ENCODE results near the gene TBX1.

Gene TBX1

DNA sequence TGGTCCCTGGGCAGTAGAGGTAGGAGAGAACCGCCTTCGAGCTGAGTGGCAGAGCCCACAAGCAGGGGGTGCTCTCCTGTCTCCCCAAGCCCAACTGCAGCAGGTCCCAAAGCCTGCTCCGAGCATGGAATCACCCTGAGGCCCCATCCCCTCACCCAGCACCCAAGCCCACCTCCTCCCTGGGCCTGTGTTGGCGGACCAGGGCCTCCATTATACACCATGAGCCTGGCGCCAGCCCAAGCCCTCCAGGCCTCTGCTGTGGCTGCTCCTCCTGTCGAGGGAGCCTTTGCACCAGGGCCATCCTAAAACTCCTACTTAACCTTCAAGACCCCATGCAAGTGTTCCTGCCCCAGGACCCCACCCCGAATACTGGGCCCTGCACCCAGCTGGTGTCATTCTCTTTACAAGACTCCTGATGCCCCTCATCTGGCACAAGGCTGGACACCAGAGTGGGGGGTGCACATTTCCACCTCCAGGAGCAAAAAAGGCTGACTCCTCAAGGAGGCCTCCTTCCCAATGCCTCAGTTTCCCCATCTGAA, 20.6 kb upstream of the TBX1 start:
- no peak for DNase-seq

DNA sequence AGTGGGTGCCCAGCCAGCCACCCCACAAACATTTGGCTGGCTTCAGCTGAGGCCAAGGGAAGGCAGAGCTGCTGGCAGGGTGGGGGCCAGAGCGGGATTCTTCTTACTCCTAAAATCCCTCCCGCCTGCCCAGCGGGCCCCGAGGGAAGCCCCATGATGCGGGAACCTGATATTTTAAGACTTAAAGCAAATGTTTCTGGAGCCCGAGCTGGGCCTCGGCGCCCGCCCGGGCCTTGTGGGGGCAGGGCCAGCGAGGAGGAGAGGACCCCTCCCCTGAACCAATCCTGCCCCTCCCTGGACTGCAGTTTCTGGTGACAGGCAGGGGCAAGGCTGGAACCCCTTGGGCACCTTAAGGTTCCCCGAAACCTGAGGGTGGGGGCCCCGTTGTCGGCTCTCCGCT, 20.0 kb upstream of the TBX1 start:
- DNase-seq: no peak

DNA sequence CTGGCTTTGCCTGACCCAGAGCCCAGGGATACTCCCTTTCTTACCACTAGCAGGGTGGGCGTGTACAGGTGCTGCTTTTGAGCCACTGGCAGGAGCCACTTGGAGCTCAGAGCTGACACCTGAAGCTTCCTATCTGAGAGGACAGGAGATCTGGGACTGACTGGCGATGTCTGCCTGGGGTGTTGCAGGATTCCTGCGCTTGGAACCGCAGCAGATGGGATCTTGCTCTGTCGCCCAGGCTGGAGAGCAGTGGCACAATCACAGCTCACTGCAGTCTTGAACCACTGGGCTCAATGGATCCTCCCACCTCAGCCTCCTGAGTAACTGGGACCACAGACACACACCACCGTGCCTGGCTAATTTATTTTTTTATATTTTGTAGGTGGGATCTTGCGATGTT, 19.5 kb upstream of the TBX1 start:
- DNase-seq: no peak

- DNase-seq: no peak
Observed at GRCh38 chr22:19742160-19743066, 18.2 kb upstream of the TBX1 start.

- no peak for DNase-seq
Observed at GRCh38 chr22:19743081-19743480, 17.5 kb upstream of the TBX1 start.

DNA sequence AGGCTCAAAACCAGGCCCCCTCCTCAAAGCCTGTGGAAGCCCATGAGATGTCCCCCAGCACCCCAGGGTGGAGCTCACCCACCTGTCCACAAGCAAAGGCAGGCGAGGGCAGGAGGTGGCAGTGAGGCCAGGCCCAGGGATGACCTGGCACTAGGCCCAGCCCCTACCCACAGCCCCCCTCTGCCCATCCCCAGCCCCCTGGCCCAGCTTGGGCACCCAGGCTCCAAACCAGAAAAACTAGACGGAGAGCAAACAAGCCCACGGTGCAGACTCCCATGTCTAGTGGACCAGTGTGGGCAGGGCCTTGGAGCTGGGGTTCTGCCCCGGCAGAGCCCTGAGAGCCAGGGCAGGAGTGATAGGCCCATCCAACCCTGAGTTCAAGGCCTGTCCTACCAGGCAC, 16.9 kb upstream of the TBX1 start:
- DNase-seq: no peak

DNA sequence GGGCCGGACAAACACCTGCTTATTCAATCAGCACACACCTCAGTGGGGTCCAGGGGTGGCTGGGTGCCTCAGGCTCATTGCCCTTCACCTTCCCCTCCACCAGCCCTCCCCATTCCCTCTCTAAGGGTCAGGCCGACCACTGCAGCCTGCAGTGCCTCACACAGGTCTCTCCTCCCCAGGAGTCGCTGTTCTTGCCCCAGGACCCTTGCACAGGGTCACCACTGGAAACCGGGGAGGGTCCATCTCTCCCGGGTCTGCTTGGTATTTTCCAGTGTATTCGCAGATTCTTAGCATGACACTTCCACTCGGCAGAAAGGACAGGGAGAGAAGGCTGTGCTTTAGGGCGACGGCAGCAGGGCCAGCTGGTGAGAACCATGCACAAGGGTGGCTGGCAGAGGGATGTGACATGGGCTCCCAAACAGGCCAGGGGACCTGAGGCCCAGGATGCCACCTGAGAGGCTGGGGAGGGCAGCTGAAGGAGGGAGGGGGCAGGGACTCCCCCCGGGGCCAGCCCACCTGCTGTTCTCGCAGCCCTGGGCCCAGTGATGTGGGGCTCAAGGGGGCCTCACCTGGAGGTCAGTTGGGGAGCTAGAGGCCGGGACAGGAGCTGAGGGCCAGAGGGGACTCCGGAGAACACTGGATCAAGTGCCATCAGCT, 16.1 kb upstream of the TBX1 start:
- DNase-seq: no peak

GRCh38 chr22:19745155-19746101, 15.2 kb upstream of the TBX1 start:
- DNase-seq: no peak

DNA sequence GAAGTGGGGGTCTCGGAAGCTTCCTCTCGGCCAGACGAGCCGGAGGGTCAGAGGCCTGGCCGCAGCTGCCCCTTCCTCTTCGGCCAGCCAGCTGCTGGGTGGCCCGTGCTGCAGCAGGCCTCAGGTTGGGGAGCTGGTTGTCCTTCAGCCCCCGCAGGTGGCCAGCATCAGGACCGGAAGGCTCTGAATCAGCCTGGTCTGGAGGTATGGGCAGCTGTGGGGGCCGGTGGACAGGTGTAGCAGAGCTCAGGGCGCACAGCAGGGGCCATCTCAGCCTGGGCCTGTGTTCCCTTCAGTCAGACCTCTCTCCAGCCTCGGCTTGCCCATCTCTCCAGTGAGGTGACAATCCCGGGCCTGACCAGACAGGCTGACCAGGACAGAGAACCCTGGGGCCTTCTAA, 13.9 kb upstream of the TBX1 start:
- no peak for DNase-seq

DNA sequence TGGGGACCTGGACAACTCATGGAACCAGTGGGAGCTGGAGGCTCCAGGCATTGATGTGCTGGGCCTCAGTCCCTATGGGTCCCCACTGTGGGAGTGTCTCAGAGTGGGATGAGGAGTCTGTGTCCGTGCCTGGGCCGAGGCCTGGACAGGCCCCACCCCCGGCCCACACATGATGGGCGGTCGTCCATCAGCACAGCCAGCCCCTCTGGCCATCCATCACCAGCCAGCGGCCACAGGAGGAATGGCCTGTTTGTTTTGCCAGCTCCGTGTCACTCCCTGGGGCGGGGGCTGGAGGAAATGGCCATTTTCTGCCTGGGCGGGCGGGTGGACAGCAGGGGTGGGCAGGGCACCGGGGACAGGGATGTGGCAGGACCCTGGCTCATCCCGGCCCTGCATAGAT, 13.0 kb upstream of the TBX1 start:
- no peak for DNase-seq

- DNase-seq: no peak
Observed at GRCh38 chr22:19748139-19748538, 12.4 kb upstream of the TBX1 start.

DNA sequence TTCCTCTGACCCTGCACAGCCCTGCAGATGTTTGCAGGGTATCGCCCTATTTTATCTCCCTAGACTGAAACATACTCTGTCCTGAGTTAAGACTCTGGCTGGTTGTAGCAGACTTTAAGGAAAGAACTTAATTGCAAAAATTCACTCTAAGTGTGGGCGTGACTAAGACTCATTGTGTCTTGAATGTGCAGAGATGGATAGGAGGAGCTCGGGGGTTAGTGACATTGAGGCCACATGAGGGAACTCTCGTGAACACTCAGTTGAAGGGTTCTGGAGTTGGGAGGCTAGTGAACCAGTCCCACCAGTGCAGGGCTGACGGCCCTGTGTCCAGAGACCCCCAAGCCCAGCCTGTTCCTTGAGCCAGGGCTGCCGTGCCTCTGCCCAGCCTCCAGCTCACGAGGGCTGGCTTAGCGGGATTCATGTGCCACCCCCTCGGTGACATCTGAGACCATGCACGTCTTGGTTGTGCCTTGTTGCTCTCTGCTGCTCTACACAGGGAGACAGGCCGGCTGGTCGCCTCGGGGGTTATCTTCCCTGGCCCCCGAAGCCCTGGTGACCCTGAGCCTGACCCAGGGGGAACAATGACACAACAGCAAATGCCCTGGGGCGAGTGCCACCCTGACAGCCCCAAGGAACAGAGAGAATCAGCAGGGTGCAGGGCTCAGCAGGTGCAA, 11.4 kb upstream of the TBX1 start:
- no peak for DNase-seq

DNA sequence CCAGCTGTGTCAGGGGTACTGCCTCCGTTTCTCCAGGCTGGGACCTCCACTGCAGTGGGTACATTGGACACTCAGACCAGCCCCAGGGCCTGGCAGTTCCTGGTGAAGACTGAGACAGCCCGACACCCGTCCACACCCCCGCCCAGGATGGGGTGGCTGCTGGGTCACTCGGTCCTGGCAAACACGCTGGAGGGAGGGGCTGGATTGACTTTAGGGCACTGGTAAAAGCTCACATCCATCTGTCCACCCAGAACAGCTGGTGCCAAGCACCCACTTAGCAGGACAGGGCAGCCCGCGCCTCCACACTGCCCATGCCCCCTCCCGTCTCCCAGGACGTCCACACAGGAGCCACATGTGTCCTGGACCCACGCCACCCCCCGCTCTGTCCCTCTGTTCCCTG, 10.7 kb upstream of the TBX1 start:
- no peak for DNase-seq

DNA sequence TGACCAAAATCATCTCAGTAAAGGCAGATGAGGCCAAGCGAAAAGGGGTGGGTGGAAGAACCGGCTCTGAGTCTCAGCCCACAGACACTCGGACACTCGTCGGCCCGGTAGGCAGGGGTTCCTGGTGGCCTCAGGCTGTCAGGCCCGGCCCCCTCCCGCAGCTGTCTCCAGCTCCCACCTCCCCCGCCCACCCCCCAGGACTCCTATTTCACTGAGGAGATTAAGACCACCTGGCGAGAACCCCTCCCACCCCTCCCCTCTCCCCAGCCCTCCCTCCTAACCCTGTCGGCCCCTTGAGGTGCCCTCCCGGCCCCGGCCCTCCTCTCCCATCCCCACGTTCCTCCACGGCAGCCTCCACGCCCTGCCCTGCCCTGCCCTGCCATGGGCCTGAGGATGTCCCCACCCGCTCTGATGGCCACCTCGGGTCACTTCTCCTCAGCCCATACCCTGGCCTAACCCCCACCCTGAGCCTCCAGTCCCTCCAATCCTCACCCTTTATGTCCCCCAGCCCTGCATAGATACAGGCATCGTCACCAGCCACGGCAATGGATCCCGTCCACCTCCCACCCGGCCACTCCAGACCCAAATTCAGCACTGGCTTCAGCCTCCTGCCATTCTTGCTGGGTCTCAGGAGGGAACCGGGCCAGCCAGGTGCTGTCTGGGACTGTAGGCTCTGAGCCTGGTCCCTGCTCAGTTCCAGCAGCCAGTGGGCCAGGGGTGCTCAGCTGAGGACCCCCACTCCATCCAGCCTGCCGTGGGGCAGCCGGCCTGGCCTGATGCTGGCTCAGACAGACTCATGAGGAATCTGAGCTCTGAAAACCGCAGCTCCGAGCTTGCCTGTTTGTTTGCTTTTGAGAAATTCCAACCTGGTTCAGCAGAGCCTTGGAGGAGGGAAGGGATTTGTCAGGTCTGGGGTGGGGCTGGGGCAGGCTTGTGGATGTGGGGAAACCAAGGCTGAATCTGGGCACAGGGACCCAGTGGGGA, 9.8 kb upstream of the TBX1 start:
- DNase-seq: no peak

DNA sequence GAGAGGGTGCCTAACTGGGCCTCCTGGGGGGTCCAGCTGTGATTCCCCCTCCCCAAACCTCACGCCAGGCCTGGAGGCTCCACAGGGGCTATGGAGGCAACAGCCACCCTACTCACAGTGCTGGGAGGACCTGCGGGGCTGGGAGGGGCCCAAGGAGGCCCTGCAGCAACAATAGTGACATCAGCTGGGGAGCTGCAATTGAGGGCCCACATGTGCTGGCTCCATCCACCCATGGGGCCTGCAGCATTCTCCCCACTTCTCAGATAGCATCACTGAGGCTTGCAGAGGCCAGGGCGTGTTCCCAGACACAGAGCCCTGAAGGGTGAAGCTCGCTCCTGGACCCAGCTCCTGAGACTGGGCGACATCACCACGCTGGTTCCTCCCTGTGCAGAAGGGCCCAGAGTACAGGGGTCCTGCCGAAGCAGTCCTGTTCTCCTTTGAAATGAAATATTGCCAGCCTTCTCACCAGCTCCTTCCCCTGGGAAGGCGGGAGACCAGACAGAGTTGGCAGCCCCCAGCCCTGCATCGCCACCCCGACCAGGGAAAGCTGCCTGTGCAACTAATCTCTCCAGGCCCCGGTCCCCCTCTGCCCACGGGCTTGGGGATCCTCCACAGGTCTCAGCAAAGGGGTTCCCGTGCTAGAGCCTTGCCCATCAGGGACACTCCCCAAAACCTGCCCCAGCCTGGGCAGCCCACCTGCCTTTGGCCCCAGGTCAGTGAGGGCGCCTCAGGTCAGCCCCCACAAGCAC, 8.9 kb upstream of the TBX1 start:
- no peak for DNase-seq

DNA sequence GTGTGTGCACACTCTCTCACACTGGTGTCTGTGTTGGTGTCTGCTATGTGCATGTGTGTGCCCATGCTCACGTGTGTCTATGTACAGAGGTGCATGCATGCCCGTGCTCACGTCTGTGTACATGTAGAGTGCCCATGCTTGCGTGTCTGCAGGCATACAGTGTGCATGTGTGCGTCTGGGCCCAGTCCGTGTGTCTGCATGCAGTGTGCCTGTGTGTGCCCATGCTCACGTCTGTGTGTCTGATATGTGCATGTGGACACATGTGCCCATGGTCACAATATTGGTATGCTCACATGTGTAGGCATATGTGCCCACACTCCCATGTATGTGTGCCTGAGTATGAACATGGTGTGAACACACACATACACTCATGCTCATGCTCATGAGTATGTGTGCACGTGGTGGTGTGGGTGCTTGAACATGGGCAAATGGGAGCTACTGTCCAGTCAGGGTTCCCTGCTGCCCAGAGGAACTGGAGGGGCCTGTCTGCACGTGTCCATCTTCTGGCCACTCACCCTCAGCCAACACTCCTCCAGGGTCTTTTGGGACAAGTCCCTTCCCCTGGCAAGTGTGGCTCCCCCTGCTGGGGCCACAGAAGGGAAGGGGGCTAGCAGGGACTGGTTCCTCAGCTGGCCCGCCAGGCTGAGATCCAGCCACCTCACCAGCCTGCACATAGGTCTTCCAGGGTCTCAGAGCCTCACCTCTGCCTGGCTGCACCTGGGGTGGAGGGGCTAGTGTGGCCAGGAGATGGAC, 7.3 kb upstream of the TBX1 start:
- DNase-seq: no peak

GRCh38 chr22:19753996-19754700, 6.4 kb upstream of the TBX1 start:
- DNase-seq: no peak

- DNase-seq: no peak
Observed at GRCh38 chr22:19754701-19755144, 5.9 kb upstream of the TBX1 start.

DNA sequence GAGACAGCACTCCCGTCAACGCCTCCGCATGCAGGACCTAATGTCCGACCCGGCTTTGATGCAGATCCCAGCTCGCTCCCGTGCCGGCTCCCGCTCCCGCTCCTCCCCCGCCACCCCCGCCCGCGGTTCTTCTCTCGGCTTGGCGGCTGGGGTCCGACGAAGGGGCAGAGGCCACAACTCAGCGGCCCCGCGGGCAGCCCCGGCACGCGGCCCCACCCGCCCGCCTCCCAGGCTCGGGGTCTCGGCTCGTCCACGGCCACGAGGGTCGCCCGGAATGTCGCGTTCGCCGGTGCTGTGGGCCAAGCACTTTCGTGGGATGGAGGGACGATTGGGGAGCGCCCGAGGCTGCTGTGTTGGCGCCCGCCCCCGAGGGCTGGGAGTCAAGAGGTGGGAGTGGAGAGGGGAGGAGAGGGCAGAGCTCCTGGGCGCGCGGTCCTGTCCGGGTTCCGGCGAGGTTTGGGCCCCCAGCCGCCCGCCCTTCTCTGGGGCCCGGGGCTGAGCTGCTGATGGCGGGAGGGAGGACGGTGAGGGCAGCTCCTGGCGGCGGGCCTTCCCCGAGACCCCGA, 5.3 kb upstream of the TBX1 start:
- DNase-seq: no peak

Measured in NCI-H1092 (cell line).